ENCODE results near the gene DISP2.

DNA sequence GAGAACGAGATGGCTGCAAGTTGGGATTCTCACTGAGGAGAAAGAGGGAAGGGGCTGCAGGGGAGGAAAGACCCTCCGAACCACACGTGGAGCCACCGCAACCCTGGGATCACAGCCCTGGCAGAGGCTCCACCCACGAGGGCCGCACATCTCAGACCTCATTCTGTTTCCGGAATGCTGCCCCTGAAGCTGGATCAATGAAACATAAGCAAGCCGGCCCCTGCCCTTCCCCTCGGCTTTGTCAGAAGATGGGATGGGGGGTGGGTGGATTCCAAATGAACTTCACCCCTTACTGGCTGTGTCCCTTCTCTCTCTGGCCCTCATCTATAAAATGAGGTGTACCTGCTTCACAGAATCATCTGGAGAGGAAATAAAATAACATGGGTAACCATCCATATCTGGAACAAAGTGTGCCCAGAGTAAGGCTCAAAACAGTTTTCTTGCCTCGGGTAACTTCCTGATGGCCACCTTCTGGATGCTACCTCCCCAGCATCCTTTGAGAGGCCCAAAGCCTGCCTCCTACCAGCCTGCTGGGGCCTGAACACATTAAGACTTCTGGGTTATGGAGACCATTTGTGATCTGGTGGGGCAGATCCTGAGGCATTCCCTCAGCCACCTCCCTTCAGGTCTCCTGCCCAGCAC, 12.7 kb upstream of the DISP2 start:
- no peak for TF ChIP-seq POLR2A (IDR thresholded peaks at IDR 0.05)
- TF ChIP-seq, protein P1, sequence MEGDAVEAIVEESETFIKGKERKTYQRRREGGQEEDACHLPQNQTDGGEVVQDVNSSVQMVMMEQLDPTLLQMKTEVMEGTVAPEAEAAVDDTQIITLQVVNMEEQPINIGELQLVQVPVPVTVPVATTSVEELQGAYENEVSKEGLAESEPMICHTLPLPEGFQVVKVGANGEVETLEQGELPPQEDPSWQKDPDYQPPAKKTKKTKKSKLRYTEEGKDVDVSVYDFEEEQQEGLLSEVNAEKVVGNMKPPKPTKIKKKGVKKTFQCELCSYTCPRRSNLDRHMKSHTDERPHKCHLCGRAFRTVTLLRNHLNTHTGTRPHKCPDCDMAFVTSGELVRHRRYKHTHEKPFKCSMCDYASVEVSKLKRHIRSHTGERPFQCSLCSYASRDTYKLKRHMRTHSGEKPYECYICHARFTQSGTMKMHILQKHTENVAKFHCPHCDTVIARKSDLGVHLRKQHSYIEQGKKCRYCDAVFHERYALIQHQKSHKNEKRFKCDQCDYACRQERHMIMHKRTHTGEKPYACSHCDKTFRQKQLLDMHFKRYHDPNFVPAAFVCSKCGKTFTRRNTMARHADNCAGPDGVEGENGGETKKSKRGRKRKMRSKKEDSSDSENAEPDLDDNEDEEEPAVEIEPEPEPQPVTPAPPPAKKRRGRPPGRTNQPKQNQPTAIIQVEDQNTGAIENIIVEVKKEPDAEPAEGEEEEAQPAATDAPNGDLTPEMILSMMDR (IDR thresholded peaks at IDR 0.05), result no peak
- TF ChIP-seq EP300 (IDR thresholded peaks at IDR 0.05), result no peak
- TF ChIP-seq POLR2AphosphoS5 (IDR thresholded peaks at IDR 0.05), result no peak
